ENCODE results near the gene RTP5.
"Not testable (repeated sequence)": the region's sequence is repeated elsewhere in the genome, so short reads cannot be mapped to it uniquely, and the experiment has no call there.

Gene RTP5

GRCh38 chr2:241904011-241904718 is 34.6 kb downstream of the RTP5 start:
- no peak for DNase-seq

DNA sequence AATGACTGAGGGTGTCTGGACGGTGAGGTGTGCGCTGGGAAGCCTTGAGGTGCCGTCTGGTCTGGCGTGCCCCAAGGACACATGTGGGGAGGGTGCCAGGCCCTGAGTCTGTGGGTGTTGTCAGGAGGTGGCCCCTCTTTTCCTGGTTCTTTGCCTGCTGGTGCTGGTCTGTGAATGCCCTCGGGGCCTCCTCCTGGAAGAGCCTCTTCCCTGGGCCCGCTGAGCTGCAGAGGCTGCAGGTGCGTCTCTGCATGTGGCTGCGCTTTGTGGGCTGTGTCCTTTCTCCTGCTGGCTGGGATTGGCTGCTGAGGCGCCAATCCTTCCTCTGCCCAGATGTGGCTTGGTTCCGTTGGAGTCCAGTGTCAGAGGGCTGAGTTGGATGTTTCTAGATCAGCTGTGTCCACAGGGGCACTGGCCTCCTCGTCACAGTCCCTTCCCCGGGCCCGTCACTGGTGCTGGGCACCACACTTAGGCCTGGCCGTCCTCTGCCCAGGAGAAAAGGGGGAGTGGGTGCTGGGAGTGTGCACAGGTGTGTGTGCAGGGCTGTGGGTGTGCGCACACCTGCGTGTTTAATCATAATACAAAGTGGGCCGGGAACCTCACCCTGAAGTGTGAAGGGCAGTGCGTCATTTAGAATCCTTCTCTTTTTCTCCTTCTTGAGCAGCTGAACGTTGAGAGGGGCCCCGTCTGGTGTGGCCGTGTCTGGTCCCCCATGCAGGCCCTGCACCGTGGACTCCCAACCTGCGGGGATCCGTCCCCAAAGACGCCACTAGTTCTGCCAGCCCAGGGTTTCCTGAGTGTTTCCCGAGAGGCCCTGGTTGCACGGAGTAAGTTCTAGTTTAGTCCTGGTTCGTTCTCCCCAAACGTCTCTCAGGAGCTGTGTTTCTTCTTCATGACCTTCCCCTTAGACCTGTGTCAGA is 35.5 kb downstream of the RTP5 start:
- no peak for DNase-seq

DNA sequence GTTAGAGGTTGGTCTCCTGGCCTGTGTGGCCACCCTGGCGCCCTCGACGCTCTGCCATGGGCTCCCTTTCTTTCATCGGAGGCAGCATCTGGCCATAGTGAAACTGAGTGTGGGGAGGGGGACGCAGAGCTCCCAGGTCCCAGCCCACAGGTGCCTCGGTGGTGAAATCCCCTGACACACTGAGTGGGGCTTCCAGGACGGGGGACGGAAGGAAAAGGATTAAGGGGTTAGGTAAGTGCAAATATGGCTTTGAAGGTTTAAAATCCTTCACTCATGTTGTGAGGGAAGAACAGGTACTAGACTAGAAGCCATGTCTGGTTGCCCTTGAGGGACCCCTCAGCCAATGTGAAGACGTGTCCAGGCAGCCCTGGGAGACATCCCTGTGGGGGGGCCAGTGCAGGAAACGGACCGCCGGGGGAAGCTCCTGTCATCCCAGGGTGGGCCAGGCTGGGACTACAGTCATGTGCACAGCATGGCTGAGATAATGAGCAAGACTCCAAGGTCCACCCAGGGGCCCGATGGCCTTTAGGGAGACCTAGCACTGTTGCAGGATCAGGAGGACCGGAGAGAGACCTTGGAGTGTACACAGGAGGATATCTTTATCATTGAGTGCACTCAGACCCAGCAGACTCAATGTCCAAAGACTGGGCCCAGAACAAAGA is 36.3 kb downstream of the RTP5 start:
- DNase-seq: no peak

DNA sequence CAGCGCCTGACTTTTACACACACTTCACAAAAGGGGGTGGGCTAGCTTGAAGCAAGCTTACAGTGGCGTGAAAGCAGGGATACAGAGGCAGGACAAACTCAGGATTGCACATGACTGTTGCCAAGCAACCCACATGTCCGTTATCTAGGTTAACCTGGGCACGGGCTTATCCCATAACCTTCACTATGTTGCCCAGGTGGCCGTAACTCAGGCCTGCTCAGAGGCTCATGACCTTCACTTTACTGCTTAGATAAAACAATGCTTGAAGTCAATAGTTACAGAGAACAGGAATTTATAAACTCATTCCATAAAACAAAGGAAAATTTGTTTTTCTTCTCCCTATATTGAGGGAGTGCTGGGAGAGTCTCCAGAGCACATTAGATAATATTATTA is 36.8 kb downstream of the RTP5 start:
- not testable (repeated sequence) for DNase-seq

DNA sequence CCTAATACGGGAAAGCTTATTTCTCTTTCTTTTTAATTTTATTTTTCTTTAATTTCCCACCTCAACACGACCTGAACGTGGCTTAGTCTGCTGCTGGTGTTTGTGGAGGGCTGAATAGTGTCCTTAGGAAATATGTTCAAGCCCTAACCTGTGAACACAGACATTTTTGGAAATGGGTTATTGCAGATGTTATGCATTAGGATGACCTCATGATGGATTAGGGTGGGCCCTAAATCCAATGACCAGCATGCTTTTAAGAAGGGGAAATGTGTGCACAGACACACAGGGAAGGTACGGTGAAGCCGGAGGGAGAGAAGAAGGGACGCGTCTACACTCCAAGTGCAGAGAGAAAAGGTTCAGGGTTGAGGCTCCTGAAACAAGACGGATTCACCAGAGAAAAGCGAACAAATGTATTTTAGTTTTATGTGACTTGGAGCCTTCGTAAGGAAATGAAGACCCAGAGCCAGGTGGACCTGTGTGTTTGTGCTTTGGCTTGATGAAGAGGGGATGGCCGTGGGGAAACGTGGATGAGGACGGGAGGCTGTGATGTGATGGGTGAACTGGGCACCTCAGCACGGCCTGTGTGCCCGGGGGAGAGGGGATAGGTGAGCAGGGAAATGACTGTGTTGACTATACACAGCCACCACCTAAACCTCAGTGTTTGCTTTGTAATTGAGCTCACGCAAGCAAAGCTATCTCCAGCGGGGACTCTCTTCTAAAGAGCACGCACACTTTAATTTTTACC is 37.5 kb downstream of the RTP5 start:
- no peak for DNase-seq

GRCh38 chr2:241907831-241908230 is 38.3 kb downstream of the RTP5 start:
- DNase-seq: not testable (repeated sequence)

DNA sequence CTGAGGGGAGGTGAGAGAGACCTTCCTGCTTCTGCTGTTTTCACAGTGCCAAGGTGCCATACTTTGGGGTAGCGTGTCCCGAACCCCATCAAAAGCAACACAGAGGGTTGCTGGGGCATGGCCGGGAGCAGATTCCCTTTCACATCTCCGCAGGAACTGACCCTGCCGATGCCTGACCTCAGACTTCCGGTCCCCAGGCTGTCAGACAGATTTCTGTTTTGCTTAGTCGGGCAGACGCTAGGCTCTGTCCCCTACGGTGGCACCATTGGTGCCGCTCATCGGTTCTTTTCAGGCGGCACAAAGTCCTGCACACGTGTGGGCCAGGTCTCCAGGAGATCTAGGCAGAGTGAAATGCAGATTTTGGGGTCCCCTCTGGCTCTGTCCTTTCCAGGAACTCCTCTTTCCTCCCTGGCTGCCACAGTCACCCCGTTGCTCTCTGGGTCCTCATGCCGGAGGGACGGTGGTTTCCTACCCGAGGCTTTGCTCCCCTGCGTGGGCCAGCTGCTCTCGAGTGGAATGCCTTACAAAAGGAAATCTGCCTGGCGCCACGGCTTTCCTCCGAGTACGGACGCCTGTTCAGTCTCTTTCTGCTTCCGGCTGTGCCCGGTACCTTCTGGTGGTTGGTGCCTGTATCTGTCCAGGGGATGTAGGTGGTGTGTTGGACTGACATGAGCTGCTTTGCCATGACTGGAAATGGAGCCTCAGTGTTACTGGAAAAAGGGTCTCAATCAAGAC is 39.3 kb downstream of the RTP5 start:
- no peak for DNase-seq

- no peak for DNase-seq
Observed at GRCh38 chr2:241909769-241910168, 40.2 kb downstream of the RTP5 start.

GRCh38 chr2:241910604-241911520 is 41.3 kb downstream of the RTP5 start:
- no peak for DNase-seq

GRCh38 chr2:241911551-241911950 is 42.0 kb downstream of the RTP5 start:
- no peak for DNase-seq

- DNase-seq: no peak
Observed at GRCh38 chr2:241912021-241912555, 42.6 kb downstream of the RTP5 start.

- no peak for DNase-seq
Observed at GRCh38 chr2:241913703-241914102, 44.2 kb downstream of the RTP5 start.

- no peak for DNase-seq
Observed at GRCh38 chr2:241914542-241914941, 45.0 kb downstream of the RTP5 start.

DNA sequence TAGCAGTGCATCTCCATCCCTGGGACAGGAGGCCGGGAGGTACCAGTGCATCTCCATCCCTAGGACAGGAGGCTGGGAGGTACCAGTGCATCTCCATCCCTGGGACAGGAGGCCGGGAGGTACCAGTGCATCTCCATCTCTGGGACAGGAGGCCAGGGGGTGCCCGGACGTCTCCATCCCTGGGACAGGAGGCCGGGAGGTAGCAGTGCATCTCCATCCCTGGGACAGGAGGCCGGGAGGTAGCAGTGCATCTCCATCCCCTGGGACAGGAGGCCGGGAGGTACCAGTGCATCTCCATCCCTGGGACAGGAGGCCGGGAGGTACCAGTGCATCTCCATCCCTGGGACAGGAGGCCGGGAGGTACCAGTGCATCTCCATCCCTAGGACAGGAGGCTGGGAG is 52.1 kb downstream of the RTP5 start:
- DNase-seq: not testable (repeated sequence)

- DNase-seq: no peak
Observed at GRCh38 chr2:241922411-241922810, 52.9 kb downstream of the RTP5 start.

DNA sequence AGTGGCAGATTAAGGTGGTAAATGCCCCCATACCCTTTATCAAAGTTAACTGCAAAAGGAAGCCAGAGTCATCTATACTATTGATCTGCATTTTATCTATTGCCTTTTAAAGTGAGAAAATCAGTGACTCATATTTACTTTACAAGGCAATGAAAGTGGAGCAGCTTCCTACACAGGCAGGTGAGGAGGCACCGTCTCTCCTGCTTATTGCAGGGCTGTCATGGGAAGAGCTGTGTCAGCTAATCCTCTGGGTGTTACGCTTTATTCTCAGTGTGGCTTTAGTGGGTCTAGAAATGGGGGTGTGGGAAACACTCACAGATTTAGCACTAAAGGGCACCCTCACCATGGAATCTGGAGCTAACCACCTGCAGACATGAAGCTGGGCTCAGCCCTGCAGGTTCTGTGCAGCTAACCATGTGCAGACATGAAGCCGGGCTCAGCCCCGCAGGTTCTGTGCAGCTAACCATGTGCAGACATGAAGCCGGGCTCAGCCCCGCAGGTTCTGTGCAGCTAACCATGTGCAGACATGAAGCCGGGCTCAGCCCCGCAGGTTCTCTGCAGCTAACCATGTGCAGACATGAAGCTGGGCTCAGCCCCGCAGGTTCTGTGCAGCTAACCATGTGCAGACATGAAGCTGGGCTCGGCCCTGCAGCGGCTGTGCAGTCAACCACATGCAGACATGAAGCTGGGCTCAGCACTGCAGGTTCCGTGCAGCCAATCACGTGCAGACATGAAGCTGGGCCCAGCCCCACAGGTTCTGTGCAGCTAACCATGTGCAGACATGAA is 53.5 kb downstream of the RTP5 start:
- not testable (repeated sequence) for DNase-seq
